ENCODE results near the gene CAD. TPM values are rescaled to one million over a fixed set of nuclear protein-coding genes. Genes with fewer than 3 reads are reported as not detected.
"Not testable (repeated sequence)": the region's sequence is repeated elsewhere in the genome, so short reads cannot be mapped to it uniquely, and the experiment has no call there.

CAD gene
- total RNA-seq, 3 donors from 2014 or later (not counting 1 experiment from before 2014, with no cell fraction given): 21.8 to 26.6 (median 24.0) TPM

DNA sequence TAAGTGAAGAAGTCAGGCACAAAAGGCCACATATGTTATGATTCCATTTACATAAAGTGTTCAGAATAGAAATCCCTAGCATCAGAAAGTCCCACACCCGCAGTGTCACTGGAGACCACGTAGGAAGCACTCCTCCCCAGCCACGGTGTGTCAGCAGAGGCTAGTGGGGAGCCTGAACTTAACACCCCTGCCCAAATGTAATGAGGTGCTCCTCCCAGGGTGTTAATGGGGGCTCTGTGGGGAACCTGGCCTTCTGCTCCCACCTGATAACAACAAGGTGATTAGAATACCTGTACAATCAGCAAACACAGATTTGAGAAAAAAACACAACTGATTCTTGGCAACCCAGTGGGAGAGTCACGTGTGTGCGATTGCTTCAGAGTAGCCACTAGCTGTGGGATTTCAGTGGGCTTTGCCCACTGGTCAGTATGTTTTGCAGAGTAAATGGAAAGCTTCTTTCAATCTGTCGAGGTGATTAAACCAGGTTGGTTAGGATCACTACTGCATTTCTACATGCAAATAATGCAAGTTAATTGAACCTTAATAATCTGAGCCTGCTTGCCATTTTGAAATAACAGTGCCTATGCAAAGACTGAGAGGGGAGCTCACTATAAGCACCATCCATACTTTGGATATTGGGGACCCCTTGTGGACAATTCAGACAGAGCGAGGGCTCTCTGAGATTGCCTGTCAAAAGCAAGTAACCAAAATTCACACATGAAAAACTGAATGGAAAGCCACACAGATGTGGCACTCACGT lies 25.9 kb upstream of the CAD start:
- ATAC-seq (peak; percentile 63 to 85 (median 77)), DNase-seq (peak in 1 of 2 donors; percentile 73)
- Histone ChIP-seq H3K27ac (ENCODE audit: low read length) (no peak overlapping the region), H3K4me1 (ENCODE audit: control insufficient read depth, insufficient read depth, low read length) (no peaks in the 10 kb centered on the region), H3K36me3 (ENCODE audit: control insufficient read depth, insufficient read depth, low read length) (no peaks in the 10 kb centered on the region), H3K9me3 (ENCODE audit: control insufficient read depth, insufficient read depth, low read length) (no peaks in the 10 kb centered on the region), H3K4me3 (ENCODE audit: low read length) (no peak overlapping the region), H3K27me3 (ENCODE audit: control insufficient read depth, insufficient read depth, low read length) (no peaks in the 10 kb centered on the region)
- Mint-ChIP-seq H3K27ac (no peak overlapping the region), H3K36me3 (no peaks in the 10 kb centered on the region), H3K9me3 (no peaks in the 10 kb centered on the region), H3K4me1 (no peaks in the 10 kb centered on the region), H3K27me3 (ENCODE audit: low read depth in 2 of 2) (peaks cover 0 to 4% of the 10 kb centered on the region in 2 donors), H3K4me3 (no peak overlapping the region)
- 57% methylated on average over 7 of the region's 8 CpGs for WGBS (ENCODE audit: insufficient coverage)
- intact Hi-C loops (cut with micrococcal nuclease): loop anchor here (1.0 kb wide), 1 partner anchor 230 kb away; no protein-coding TSS in a partner anchor
- TF ChIP-seq, protein P1, sequence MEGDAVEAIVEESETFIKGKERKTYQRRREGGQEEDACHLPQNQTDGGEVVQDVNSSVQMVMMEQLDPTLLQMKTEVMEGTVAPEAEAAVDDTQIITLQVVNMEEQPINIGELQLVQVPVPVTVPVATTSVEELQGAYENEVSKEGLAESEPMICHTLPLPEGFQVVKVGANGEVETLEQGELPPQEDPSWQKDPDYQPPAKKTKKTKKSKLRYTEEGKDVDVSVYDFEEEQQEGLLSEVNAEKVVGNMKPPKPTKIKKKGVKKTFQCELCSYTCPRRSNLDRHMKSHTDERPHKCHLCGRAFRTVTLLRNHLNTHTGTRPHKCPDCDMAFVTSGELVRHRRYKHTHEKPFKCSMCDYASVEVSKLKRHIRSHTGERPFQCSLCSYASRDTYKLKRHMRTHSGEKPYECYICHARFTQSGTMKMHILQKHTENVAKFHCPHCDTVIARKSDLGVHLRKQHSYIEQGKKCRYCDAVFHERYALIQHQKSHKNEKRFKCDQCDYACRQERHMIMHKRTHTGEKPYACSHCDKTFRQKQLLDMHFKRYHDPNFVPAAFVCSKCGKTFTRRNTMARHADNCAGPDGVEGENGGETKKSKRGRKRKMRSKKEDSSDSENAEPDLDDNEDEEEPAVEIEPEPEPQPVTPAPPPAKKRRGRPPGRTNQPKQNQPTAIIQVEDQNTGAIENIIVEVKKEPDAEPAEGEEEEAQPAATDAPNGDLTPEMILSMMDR (IDR thresholded peaks at IDR 0.05): peak; percentile 40

GRCh38 chr2:27194538-27195354 lies 22.4 kb upstream of the CAD start:
- H3K27ac Mint-ChIP-seq: no peak overlapping the region
- intact Hi-C loops (cut with micrococcal nuclease): no loop called here
- Histone ChIP-seq H3K27me3 (ENCODE audit: control insufficient read depth, insufficient read depth, low read length) (no peaks in the 10 kb centered on the region), H3K27ac (ENCODE audit: low read length) (no peak overlapping the region), H3K36me3 (ENCODE audit: control insufficient read depth, insufficient read depth, low read length) (no peaks in the 10 kb centered on the region), H3K4me3 (ENCODE audit: low read length) (no peak overlapping the region), H3K4me1 (ENCODE audit: control insufficient read depth, insufficient read depth, low read length) (no peaks in the 10 kb centered on the region), H3K9me3 (ENCODE audit: control insufficient read depth, insufficient read depth, low read length) (no peaks in the 10 kb centered on the region)
- ATAC-seq (no peak), DNase-seq (no peak)
- peaks cover 0 to 4% of the 10 kb centered on the region in 2 donors for H3K27me3 Mint-ChIP-seq (ENCODE audit: low read depth in 2 of 2)
- no peaks in the 10 kb centered on the region for H3K36me3 Mint-ChIP-seq
- TF ChIP-seq, protein P1 (IDR thresholded peaks at IDR 0.05): no peak
- 83% methylated on average over 15 of the region's 17 CpGs for WGBS (ENCODE audit: insufficient coverage)
- H3K4me1 Mint-ChIP-seq: no peaks in the 10 kb centered on the region
- H3K9me3 Mint-ChIP-seq: no peaks in the 10 kb centered on the region
- H3K4me3 Mint-ChIP-seq: no peak overlapping the region

GRCh38 chr2:27195799-27196198 lies 21.4 kb upstream of the CAD start:
- DNase-seq; H3K27me3 ChIP-seq (ENCODE audit: control insufficient read depth, insufficient read depth, low read length); H3K9me3 Mint-ChIP-seq; H3K4me1 Mint-ChIP-seq; H3K4me3 ChIP-seq (ENCODE audit: low read length); H3K27ac ChIP-seq (ENCODE audit: low read length); H3K9me3 ChIP-seq (ENCODE audit: control insufficient read depth, insufficient read depth, low read length); H3K27ac Mint-ChIP-seq; H3K27me3 Mint-ChIP-seq (ENCODE audit: low read depth in 2 of 2); H3K4me1 ChIP-seq (ENCODE audit: control insufficient read depth, insufficient read depth, low read length); H3K36me3 ChIP-seq (ENCODE audit: control insufficient read depth, insufficient read depth, low read length); H3K4me3 Mint-ChIP-seq; H3K36me3 Mint-ChIP-seq; ATAC-seq; intact Hi-C loops (cut with micrococcal nuclease): not testable (repeated sequence)
- 100% methylated on average over 1 of the region's 3 CpGs for WGBS (ENCODE audit: insufficient coverage)

DNA sequence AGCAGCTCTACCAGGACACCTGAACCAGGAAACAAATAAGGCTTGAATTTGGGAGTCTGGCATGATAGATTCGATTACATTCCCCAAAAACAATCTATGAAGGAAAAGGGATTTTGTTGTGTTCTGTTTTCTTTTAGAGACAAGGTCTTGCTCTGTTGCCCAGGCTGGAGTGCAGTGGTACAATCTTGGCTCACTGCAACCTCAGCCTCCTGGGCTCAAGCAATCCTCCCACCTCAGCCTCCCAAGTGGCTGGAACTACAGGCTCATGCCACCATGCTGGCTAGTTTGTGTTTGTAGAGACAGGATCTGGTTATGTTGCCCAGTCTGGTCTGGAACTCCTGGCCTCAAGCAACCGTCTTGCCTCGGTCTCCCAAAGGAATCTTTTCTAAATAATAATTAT lies 19.1 kb upstream of the CAD start:
- H3K9me3 Mint-ChIP-seq; H3K4me1 ChIP-seq (ENCODE audit: control insufficient read depth, insufficient read depth, low read length); ATAC-seq; H3K27ac Mint-ChIP-seq; H3K27me3 Mint-ChIP-seq (ENCODE audit: low read depth in 2 of 2); H3K4me1 Mint-ChIP-seq; DNase-seq; H3K36me3 ChIP-seq (ENCODE audit: control insufficient read depth, insufficient read depth, low read length); H3K9me3 ChIP-seq (ENCODE audit: control insufficient read depth, insufficient read depth, low read length); H3K27me3 ChIP-seq (ENCODE audit: control insufficient read depth, insufficient read depth, low read length); H3K4me3 Mint-ChIP-seq; H3K4me3 ChIP-seq (ENCODE audit: low read length); H3K36me3 Mint-ChIP-seq; H3K27ac ChIP-seq (ENCODE audit: low read length); intact Hi-C loops (cut with micrococcal nuclease): not testable (repeated sequence)
- 92% methylated on average over 2 of the region's 3 CpGs for WGBS (ENCODE audit: insufficient coverage)

All from natural killer cell (primary cell).